Bone marrow (tissue), 2 donors: ENCODE measurements around the gene TEX38.
"Not testable (repeated sequence)": the region's sequence is repeated elsewhere in the genome, so short reads cannot be mapped to it uniquely, and the experiment has no call there.

Experiments used
- DNase-seq, 2 donors: peaks; one replicate each; lab custom pipeline; 2025; lab: John Stamatoyannopoulos, UW

Gene TEX38

DNA sequence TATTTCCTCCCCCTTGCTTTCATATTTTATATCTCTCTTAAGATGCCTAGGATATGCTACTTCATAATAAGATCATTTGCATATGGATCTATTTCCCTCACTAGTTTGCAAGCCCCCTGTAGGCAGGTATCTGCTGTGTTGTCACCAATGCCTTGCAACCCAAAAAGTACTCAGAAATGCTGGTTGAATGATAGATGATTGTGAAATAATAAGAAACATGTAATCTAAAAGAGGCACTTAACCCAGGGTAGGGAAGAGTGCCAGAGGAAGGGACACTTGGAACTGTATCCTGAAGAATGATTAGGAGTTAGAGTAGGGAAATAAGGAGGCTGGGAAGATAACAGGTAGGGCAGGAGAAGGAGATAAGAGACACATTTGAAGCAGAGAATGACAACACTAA lies 15.8 kb upstream of the TEX38 start:
- no peak for DNase-seq

- DNase-seq: no peak
These were observed 15.0 kb upstream of the TEX38 start for GRCh38 chr1:46656643-46657042.

- DNase-seq: no peak
These were observed 13.9 kb upstream of the TEX38 start for GRCh38 chr1:46657775-46658174.

- no peak for DNase-seq
These were observed 12.3 kb upstream of the TEX38 start for GRCh38 chr1:46659307-46659870.

DNA sequence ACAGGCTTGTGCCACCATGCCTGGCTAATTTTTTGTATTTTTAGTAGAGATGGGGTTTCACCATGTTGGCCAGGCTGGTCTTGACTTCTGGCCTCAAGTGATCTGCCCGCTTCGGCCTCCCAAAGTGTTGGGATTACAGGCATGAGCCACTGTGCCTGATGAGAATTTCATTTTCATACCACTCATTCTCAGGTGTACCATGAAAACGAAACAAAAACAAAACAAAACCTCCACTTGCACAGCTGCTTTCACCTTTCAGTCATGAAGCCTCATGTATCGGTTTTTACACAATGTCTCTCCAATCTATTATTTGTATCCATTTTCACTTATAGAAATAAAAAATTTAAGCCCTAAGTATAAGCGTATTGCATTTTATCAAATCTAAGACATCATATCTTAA lies 11.5 kb upstream of the TEX38 start:
- DNase-seq: not testable (repeated sequence)

- not testable (repeated sequence) for DNase-seq
These were observed 8.7 kb upstream of the TEX38 start for GRCh38 chr1:46662919-46663318.

- DNase-seq: no peak
These were observed 5.7 kb upstream of the TEX38 start for GRCh38 chr1:46665983-46666382.

DNA sequence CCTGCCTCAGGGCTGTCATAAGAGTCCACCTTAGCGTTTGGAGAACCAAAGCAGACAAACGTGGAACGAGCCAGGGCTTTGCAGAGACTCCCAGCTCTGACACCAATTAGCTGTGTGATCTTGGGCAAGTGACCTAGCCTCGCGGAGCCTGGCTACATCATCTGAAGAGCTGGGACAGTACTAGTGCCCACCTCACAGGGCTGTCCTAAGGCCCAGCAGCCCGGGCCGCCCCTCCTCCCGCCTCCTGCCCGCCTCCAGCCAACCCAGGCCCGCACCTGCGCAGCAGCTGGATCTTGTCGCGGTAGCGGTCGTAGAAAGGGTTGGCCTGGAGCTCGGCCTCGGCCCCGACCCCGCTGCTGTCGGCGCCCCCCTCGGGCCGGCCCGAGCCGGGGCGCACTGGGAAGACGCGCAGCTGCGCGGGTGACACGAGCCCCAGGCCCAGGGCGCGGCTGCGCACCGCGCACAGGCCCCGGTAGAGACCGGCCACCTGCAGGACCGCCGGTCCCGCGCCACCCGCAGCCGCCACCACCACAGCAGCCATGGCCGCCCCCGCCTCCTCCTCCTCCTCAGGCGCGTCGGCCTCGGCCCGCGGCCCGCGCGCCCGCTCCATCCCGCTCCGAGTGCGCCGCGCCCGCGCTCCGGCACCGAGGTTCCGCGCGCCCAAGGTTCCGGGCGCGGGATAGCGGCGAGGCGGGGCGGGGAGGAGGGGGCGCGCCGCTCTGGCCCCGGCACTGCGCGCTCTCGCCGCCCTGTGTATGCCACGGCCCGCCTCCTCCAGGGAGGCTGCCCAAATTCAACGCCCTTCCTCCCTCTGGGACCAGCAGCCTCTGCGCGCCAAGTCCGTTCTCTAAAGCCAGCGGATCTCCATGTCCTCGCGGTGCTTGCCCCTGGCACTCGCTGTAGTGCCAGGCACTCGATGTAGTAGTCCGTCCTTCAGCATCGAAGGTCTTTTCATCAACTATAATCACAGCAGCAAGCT lies 3.6 kb upstream of the TEX38 start, which contains the start of gene ATPAF1:
ATPAF1 (minus strand) TSS at position 583 of the 979 bp plus-strand sequence; CDS start at position 541, 42 bp downstream.
- no peak for DNase-seq

DNA sequence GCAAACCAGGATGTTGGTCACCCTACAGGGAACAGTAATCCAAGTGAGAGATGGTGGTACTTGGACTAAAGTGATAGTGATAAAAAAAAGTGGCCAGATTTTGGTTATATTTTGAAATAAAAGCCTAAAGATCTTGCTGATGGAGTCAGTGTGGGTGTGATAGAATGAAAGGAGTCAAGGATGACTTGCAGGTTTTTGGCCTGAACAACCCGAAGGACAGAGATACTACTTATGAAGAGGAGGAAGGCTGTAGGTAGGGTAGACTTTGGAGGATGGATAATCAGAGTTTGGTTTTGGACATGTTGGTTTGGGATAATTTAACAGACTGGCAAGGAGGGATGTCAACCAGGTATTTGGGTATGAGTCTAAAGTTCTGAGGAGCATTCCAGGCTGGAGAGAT lies 1.5 kb upstream of the TEX38 start:
- DNase-seq: no peak

GRCh38 chr1:46672696-46673095 lies 1.0 kb downstream of the TEX38 start:
- DNase-seq: no peak

DNA sequence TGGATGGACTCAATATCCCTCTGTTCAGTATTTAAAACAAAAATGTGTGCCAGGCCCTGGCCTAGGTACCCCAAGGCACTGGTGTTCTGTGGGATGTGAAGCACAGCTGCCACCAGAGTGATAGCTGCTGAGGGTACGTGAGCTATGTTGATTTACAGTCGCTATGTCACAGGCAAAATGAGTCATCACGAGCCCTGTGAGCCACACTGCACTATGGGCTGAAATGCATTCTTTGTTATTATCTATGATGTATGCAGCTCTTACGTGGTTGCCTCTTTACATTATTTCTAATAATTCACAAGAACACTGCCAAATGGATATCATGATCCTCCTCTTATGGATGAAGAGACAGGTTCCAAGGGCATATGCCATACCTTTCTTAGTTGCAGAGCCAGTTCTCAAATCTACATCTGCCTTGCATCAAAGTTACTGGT lies 2.1 kb downstream of the TEX38 start:
- DNase-seq: no peak

DNA sequence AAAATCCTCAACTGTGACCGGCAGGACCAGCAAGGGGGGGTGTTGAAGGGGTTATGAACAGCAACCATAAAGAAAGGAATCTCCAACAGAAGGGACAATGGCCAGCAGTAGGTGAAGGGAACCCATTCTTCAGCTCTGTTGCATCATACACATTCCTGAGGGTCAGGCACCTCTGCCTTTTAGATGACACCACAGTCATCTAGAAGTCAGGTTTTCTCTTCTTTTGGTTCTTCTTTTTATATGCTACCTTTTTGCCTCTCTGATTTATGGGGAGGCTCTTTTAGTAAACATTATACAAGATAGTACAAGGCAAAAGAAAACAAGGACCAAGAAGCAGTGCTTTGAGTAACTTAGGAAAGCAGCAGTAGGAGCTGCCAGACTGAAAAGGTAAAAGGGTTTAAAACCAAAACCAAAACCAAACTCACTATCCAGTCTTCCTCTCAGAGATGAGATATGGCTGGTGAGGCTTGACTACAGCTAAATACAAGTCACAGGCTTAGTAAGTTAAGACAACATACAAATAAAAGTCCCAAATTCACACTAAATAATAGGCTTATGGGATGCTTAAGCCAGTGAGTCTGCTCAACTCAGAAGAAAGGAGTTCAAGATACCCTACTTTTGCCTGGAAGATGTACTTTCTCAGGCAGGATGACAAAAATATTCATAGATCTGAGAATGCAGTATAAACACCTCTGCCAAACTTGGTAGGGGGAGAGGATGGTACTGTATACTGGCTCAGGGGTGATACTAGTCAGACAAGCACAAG lies 4.1 kb downstream of the TEX38 start:
- no peak for DNase-seq

- DNase-seq: no peak
These were observed 4.9 kb downstream of the TEX38 start for GRCh38 chr1:46676531-46676930.

- no peak for DNase-seq
These were observed 5.7 kb downstream of the TEX38 start for GRCh38 chr1:46677339-46677738.

DNA sequence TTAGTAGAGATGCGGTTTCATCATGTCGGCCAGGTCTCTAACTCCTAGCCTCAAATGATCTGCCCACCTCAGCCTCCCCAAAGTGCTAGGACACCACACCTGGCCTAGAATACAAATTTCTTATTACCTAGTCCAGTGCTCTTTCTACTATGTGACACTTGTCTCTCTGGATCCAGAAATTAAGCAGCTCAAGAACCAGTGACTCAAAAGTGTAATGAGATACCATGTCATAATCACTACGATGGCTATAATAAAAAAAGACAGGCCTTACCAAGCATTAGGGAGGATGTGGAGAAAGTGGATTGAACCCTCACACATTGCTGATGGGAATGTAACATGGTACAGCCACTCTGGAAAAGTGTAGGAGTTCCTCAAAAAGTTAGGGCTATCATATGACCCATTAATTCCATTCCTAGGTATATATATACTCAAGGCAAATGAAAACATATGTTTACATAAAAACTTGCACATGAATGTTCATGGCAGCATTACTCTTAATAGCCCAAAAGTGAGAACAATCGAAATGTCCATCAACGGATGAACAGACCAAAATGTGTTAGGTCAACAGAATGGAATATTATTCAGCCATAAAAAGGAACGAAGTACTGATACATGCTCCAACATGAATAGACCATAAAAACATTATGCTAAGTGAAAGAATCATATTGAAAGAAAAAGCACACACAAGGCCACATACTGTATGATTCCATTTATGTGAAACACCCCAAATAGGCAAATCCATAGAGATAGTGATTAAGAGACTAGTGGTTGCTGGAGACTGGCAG lies 8.3 kb downstream of the TEX38 start:
- DNase-seq: no peak

GRCh38 chr1:46681333-46682034 lies 9.8 kb downstream of the TEX38 start:
- no peak for DNase-seq

GRCh38 chr1:46682064-46682463 lies 10.4 kb downstream of the TEX38 start:
- DNase-seq: no peak

DNA sequence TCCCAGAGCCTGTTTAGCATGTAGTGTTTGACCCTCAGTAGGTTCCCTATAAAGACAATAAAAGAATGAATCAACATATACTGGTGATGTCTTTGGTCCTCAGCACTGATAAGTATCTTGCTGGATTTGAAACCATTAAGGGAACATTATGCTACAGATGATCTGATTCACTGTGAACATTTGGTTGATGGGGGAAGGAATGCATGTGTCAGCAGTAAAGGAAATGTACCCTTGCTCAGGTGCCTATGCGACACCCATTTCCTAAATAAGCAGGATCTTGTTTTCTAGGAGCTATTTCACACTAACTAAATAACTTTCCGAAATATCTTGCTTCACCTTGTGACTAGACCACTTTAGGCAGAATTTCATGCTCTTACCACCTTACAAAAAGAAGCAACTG lies 13.0 kb downstream of the TEX38 start:
- DNase-seq: no peak

GRCh38 chr1:46686255-46686654 lies 14.6 kb downstream of the TEX38 start:
- no peak for DNase-seq

- DNase-seq: no peak
These were observed 15.5 kb downstream of the TEX38 start for GRCh38 chr1:46687093-46687659.
